ENCODE data around the gene PRDX2.

GRCh38 chr19:12774588-12775555 lies 26.7 kb downstream of the PRDX2 start, which contains the start of gene HOOK2:
- TF ChIP-seq EZH2phosphoT487 (IDR thresholded peaks at IDR 0.05; ENCODE audit: borderline replicate concordance) = no peak
- no peak for TF ChIP-seq CTCF (conservative IDR thresholded peaks at IDR 0.05; ENCODE audit: low read length)
